ENCODE data around the gene SDSL.

Gene SDSL

DNA sequence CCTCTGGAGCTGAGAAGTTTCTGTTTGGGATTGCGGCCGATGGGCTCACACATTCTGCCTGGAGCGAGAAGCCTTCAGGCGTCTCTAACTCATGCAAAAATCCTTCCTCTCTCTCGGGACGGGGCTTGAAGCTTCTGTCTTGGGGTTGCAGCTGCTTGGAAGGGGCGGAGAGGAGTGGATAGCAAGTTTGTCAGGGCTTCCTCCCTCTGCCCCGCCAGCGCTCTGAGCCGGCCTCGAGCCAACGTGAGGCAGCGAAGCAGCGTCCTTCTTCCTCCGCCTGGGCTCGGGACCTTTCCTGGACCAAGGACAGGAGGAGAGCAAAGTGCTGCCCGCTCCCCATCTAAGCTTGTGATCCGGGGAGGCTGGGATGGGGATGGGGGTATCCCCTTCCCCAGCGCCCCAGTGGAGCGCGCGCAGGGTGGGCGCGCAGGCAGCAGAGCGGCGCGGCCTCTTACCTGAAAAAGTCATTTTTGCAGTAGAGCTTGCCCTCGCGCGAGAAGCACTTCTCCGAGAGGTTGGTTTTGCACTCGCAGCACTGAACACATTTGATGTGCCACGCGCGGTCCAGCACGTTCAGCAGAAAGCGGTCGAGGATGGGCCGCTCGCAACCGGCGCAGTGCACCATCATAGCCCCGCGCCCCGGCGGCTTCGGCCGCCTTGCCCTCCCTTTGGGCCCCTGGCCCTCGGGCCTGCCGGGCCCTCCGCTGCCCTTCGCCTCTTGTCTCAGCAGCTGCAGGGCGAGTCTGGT lies 48.9 kb downstream of the SDSL start:
- no peak for DNase-seq

- DNase-seq, result no peak
Observed at GRCh38 chr12:113471619-113472171, 49.5 kb downstream of the SDSL start, which contains the start of gene LHX5. LHX5 (minus strand) TSS chr12:113471871; CDS start chr12:113471498, 373 bp downstream.

- no peak for DNase-seq
Observed at GRCh38 chr12:113472191-113473121, 50.3 kb downstream of the SDSL start.

DNA sequence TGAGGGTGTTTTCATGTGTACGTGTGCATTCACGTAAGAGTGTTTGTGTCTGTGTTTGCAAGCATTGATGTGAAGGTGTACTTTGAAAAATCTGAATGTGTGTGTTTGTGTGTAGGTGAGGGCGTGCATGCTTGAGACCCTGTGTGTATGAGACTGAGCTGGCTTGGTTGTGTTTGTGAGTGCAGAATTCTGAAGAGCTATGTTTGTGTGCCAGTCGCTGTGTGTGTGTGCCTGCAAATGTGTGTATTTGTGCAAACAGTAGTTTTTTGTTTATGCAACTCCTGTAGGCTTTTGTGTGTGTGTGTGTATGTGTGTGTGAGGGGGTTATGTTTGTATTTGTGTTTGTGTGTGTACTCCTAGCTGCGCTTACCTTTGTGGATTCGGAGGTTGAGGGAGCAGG lies 51.2 kb downstream of the SDSL start:
- no peak for DNase-seq

DNA sequence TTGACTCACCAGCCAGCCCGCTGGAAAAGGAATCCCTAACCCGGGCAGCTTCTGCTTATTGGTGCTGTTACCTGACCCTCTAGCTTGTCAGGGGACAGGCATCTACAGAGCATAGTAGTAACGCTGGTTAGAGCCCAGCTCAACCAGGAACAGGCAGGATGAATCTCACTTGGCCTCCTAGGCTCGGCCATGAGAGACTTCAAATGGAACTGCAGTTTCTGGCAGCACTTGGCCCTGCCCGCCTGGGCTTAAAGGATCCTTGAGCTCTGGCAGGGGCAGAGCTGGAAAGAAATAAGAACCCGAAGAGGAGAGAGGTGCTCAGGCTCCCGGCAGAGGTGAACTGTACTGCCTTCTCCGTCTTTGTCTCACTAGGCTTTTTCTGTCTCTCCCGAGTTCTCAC lies 51.8 kb downstream of the SDSL start:
- DNase-seq, result no peak

GRCh38 chr12:113474635-113475436 lies 52.7 kb downstream of the SDSL start:
- no peak for DNase-seq

- DNase-seq, result no peak
Observed at GRCh38 chr12:113475451-113476175, 53.4 kb downstream of the SDSL start.

DNA sequence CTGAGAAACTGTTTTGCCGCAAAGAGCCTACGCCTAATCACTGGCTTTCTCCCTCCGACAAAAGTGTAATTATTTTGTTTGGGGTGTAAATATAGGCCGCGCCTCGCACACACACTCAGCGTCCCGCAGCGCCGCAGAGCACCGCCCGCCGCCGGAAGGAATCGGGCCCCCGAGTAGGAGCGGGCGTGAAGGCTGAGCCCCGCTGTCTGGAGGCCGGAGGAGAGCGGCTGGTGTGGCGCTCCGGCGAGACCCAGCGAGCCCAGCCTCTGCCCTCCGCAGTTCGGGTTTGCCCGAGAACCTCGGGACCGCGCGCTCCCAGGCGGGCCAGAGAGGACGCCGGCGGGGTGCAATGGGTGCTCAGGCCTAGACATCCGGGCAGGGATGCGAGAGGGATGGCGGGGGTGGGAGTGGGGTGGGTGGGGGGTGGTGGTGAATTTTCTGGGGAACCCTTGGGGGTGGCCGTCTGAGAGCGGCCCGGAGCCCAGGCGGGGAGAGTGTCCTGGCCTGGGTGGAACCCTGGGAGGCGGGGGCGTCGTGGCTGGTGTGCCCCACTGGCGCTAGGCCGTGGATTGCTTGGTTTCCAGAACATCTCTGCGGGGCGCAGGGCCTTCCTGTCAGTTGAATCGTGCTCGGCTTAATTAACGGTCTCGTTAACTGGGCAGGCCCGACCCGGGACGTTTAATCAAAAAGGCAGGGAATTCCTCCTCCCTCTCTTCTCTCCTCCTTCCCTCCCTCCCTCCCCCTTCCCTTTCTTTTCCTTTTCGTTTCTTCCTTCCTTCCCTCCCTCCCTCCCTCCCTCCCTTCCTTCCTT lies 54.2 kb downstream of the SDSL start:
- no peak for DNase-seq

DNA sequence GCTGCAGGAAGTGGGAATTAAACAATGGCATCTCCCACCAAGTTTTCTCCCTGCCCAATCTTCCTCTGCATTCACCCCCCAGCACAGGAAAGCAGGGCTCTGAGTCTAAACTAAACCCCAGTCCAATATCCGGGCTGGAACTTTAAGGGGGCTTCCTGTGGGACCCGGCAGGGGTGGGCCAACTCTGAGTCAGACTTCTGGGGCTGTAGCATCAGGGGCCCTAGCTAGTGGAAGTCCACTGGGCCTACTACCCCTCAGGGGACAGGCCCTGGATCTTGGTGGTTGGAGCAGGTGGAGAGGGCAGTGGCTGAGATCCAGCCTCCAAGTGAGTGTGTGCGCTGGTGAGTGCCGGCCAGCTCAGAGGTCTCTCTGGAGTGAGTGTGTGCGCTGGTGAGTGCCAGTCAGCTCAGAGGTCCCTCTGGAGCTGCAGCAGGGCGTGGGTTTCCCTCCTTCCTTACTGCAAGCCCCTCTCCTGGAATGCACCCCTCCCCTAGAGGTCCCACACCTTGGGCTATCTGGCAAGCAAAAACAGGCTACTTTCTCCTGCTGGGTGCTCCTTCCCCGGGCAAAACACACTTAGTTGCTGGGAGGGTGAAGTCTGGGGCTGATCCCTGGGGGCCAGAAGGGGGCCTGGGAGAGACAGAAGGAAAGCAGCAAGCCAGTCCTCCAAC lies 55.1 kb downstream of the SDSL start:
- no peak for DNase-seq

- no peak for DNase-seq
Observed at GRCh38 chr12:113477842-113478215, 55.6 kb downstream of the SDSL start.

- DNase-seq, result no peak
Observed at GRCh38 chr12:113478351-113479011, 56.3 kb downstream of the SDSL start.

DNA sequence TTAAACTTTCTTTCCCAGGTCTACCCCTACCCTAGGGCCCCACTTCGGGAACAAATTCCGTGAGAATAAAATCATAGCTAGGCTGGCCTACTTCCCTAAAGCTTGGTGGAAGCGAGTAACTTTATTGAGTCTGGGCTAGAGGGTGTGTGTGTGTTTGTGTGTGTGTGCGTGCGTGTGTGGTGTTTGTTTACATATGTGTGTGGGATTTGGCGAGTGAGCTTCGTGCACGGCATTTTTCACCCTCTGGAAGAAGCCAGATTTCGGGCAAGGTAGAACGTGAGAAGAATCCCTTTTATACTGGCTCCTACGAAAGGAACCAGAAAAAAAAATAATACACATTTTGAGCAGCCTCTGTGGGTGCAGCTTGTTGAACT lies 57.0 kb downstream of the SDSL start:
- no peak for DNase-seq

DNA sequence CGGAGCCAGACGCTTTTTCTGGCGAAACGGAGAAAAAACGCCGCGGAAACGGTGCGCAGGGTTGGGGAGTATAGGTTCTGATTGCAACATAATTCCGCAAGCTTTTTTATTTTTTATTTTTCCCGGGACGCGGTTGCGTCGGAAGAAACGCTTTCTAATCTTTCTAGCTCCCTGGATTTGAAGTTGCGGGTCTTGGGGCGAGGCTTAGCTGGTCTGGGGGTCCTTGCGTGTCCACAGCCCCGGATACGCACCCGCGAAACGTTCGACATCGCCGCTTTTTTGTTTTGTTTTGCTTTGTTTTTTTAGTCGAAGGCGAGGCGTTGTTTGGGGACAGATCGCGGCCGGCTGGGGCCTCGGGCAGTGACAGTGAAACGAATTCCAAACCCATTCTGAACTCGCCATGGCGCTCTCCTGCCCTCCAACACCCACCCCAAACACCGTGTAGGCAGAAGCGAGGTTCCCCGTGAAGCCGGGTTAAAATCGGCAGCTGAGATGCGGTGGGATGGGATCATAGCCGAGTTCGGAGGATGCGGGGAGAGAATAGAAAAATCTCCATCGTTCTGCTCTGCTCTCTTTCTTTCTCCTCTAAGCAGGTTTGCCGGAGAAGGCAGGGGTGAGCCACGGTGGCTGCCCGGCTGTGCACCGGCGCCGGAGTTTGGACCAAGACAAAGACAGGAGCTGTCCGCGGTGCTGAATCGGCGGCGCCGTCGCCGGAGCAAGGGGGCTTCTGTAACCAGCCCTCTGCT lies 57.6 kb downstream of the SDSL start:
- no peak for DNase-seq

- no peak for DNase-seq
Observed at GRCh38 chr12:113480336-113480971, 58.3 kb downstream of the SDSL start.

- no peak for DNase-seq
Observed at GRCh38 chr12:113482334-113482733, 60.2 kb downstream of the SDSL start.

DNA sequence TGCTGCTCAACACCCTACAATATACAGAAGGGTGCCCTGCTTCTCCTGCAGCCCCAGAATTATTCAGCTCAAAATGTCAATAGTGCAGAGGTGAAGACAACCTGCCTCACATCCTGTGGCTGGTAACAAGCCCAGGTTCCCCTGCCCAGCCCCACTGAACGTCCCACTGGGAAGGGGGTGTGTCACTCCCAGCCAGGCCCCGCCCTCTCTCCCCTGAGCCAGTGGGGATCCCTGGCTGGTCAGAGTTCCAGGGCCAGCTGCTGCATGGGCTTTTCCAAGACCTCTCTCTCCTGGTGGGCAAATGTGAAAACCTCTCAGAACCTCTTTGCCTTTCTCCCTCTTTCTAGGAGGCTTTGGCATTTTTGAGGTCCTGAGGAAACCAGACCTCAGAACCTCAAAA lies 63.1 kb downstream of the SDSL start:
- DNase-seq, result no peak

DNA sequence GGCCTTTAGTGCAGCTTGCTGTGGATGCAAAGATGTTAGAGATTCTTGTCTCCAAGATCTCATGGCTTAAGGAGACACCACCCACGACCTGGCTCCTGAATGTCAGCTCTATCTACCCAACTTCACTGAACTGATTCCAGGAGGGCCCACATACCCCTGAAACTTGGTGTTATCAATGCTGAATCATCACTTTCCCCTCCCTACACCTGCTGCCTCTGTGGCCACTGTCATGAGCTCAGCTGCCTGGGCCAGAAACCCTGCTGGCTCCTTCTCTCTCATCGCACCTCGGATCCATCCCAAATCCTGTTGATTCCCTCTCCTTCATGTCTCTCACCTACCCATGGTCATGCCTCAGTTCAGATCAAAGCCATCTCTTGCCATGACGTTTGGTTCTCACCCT lies 64.5 kb downstream of the SDSL start:
- DNase-seq, result no peak

Measured in NCI-H774 (cell line).